ENCODE data around the gene CABLES2.

Gene CABLES2

DNA sequence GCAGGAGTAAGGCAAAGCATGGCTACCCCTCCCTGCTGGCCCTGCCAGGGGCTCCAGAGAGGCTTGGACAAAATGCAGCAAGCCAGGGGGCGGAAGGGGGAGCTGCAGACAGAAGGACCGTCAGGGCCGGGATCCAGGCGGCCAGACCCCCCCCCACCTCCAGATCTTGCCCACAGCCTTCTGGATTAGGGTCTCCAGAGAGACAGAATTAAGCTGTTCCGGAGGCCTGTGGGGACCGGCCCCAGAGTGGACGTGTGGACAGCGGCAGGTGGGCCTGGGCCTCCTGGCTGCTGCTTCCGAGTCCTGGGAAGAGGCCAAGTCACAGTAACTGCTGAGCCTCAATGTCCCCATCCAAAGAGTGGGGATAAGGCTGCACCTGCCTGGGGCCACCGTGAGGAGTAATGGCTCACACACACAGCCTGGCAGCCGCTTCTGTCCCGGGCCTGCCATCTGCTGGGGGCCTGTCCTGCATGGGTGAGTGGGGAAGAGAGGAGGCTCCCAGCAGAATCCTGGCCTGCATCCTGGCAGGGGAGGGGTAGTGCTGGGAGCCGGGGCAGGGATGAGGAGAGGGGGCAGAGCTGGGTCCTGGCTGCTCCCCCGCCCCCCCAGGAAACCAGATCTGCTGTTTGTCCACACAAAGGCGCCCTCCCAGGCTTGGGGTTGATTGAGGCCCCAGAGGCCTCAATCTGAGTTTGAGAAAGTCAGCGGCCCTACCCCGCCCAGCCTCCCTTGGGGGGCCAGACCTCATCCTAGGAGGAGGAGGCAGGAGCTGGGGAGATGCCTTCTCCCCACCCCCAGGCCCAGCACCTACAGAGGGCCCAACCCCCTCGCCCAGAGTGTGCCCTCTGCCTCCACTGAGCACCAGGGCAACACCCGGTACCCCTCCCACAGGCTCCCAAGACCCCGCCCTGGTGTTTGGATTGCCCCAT, 43.8 kb downstream of the CABLES2 start:
- H3K4me3 ChIP-seq (ENCODE audit: low read depth, low read length): no peak overlapping the region

DNA sequence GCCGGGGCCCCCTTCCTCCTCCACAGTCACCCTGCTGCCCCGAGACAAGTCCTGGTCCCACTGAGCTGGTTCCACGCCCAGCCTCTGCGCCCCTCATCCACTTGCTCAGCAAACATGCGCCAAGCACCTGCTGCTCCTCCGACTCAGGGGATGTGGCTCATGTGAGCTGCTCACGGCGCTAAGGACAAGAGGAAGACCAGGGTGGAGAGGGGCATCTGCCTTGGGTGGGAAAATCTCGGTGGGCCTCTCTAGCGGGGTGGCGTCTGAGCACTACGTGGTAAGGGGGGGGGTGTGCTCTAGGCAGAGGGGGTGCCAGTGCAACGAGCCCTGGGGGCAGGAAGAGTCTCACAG, 44.5 kb downstream of the CABLES2 start:
- H3K4me3 ChIP-seq (ENCODE audit: low read depth, low read length): no peak overlapping the region

DNA sequence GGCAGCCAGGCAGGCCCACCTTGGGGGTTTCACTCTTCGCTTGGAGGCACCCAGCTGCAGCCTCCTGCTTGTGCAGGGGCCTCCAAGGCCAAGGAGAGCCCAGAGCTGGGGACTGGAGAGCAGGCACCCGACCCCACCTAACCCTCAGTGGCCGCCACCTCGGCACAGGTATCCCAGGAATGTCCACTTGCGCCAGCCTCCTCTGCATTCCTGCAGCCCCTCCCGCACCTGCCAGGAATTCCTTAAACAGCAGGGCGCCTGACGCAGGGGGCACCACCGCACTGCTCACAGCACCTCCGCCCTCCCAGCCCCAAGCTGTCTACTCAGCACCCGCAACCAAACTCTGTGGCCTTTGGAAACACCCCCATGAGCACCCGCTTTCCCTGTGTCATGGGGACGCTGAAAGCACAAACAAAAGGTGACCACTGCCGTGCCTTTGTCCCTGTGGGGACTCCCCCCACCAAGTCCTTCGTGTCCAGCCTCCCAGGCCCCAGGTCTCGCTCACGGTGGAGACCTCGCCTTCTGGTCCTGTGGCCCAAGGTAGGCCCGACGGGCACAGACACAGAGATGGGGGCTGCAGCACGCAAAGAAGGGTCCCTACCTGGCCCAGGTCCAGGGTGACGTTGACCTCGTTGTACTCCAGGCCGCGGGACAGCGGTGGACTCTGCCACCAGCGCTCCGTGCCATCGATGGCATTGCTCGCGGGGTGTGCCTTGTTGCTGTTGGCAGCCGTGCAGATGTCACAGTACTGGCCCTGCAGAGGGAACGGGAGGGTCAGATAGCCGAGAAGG, 45.1 kb downstream of the CABLES2 start:
- no peak overlapping the region for H3K4me3 ChIP-seq (ENCODE audit: low read depth, low read length)

DNA sequence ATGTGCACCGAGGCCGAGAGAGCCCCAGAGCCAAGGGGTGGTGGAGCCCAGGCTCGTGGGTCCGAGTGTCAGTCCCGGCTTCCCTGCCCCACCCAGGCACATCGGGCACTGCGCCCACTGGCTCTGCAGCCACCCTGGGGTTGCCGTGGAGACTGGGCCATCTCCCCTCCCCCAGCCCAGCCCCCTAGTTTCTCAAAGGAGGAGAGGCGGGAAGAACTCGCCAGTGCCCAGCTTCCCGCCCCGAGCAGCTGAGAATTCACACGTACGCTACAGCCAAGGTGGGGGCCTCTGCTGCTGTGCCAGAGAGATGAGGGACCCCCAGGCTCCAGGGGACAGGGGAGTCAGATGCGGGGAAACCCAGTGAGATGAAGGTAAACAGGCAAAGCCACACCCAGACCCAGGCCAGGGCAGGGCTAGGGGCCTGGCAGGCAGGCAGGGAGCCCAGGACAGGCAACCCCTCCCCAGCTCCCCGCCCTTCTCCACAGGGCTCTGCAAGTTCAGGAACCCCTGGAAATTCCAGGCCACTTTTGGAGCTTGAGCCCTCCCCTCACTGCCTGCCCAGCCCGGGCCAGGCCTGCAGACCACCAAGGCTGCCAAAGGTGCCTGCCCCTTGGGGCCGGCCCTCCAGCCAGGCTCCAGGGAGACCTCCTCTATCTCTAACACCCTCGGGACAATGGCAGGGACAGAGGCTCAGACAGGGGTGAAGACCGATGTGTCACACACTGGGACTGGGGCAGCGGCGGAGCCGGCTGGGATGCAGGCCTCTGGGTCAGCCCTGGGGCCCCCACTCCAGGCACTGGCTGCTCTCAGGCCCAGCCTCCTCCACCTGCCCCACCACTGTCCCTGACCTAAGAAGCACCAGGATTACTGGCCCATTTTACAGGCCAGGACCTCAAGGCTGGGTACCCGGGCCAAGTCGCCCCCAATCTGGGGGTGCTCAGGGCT, 46.0 kb downstream of the CABLES2 start:
- no peak overlapping the region for H3K4me3 ChIP-seq (ENCODE audit: low read depth, low read length)

DNA sequence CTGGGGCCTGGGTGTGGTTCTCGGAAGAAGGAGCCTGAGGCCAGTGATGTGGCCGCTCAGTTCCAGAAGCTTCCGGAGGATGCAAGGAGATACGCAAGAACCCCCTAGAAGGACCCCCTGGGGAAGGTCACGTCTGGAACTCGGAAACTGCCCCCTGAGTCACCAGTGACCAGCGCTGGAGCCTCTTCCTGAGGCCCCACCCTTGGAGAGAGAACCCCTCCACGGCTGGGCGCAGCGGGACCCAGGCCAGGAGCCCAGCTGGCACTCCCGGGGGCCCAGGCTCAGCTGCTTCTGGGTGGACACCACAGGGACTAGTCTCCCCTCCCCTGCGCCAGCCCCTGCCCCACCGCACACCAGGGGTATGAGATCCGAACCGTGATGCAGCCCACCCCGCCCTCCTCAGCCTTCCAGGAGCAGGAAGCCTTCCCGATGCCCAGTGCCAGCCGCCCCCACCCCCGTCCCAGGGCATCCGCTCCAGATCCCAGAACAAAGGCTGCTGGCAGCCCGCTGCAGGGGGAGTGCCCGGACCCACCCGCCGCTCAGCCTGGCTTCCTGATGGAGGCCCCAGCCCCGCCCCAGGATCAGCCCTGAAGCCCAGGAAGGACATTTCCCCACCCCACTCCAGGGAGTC, 47.5 kb downstream of the CABLES2 start:
- no peak overlapping the region for H3K4me3 ChIP-seq (ENCODE audit: low read depth, low read length)

DNA sequence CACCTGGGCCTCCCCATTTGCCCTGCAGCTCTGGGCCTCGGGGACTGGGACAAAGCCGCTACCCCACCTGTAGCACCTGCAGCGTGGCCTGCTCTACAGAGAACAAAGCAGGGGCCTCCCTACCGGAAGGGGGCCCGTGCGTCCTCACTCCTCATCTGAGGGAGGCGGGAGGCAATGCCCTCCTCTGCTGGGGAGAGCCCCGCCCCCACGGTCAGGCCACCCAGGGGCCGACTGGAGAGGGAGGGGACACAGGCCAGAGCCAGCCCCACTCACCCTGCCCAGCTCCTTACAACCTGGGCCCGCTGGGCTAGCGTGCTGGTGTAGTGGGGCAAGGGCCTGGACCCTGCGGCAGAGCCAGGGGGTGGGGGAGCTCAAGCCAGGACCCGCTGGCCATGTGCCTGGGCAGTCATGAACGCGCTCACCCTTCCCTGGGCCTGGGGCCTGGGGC, 48.0 kb downstream of the CABLES2 start:
- no peak overlapping the region for H3K4me3 ChIP-seq (ENCODE audit: low read depth, low read length)

DNA sequence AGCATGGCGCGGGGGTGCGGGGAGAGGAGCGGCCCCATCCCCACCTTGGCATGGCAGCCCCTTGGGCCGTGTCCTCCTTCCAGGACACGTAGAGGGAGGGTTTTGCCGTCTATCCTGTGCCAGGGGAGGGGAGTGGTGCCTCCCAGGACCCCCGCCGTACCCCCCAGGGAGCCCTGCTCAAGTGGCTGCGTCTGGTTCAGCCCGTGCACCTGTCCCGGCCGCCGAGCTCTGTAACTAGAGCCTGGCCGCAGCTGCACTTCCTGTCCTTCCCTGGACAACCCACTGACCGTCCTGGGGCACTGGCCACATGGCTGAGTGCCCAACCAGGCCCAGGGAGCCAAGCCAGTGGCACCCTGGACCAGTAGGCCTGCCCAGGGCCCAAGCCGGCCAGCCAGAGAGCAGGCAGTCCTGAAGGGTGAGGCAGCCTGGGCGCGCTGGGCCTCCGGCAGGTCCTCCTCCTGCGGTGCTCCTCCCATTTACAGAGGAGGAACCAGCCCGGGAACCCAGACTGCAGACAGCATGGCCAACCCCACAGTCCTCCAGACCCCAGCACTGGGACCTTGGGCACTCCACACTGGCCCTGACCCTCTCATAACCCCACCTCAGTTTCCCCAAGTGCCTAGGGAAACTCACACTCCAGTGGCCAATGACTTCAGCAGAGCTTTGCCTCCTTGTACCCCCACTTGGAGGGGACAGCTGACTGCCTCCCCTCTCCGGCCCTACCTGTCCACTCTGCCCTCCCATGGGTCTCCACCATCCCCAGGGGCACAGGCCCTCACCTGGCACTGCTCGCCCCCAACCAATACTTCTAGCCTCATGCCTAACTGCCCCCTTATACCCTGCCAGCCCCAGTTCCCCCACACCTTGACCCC, 48.7 kb downstream of the CABLES2 start:
- H3K4me3 ChIP-seq (ENCODE audit: low read depth, low read length): no peak overlapping the region

DNA sequence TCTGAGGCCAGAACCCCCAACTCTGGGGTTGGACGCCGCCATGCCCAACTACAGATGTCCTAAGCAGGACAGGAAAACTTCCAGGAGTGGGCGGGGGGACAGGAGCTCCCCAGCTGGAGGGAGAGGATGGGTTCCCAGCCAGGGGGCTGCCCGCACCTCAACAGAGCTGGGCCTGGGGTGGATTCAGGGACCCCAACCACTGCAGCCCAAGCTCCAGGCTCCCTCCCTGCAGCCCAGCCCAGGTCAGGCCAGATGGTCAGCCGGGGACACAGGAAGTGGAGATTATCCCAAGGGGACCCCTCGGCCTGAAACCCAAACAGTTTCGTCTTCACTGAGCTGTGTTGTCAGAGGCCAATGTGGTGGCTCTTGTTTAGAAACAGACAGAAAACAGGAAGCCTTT, 49.4 kb downstream of the CABLES2 start:
- no peak overlapping the region for H3K4me3 ChIP-seq (ENCODE audit: low read depth, low read length)

DNA sequence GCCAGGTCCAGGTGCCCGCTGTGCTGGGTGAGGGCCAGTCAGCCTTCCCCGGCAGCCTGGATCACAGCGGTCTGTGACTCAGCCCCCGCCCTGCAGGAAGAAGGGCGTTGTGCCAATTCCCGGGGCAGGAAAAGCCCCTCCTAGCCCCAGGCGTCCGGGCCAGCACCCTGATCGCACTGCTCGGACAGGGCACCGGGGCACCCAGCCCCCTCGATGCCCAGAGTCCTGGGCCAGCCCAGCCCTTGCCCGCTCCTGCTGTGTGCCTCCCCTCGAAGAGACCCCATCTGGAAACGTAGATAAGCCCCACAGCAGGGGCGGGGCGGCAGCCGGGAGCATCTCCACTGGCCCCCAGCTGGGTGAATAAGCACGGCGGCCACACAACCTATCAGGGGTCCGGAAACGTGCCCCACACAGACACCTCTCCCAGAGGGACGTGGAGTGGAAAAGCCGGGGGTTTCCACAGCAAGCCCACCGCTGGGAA, 49.9 kb downstream of the CABLES2 start:
- H3K4me3 ChIP-seq (ENCODE audit: low read depth, low read length): no peak overlapping the region

DNA sequence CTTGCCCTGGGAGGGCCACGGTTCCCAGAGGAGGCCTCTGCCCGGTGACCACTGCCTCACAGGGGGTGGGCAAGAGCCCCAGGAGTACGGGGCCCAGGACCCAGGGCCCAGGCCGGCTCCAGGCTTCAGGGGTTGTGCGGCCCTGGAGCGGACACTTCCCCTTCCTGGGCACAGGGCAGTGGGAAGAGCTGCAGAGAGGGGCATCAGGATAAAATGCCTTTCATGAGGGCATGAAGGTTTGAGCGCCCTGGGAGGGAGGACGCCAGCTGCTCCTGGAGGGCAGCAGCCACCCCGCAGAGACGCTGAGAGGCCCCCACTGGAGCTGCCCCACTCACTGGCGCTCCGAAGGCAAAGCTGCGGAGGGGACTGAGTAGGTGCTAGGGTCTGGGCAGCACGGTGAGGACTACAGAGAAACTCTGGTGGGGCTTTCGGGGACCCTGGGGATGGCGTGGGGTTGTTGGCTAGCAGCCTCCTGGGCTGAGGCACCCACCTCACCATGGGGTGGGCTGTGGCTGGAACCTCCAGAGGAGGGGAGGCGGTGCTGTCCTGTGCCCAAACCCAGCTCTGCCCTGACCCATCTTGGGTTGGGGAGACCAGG, 50.4 kb downstream of the CABLES2 start:
- H3K4me3 ChIP-seq (ENCODE audit: low read depth, low read length): no peak overlapping the region

DNA sequence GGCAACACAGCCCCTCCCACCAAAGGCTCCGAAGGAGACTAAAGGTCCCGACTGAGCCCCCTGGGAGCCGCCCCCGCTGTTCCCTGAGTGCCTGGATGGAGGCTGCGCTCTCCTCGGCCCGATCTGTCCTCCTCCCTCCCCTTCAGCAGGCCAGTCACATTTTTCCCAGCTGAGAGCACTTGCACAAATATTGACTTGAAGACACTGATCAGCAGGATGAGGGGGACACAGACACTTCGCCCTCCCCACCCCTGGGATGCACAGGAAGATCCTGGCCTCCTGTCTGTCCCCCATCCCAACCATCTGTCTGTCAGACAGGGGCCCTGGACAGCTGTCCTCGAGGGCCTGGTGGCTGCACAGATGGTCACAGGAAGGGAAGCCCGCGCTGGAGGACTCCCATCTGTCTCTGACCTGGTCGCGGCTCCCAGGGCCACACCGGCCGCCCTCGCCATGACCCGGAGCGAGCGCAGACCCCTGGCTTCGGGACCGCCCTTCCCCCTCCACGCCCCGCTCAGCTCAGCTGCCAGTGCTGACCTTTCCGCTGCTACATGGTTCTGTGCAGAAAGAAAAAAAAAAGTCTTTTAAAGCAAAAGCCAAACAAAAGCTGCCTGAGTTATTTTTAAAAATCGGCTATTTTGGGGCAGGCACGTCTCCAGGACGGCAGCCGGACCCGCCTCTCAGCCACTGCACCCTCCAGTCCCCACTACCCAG, 51.1 kb downstream of the CABLES2 start:
- no peak overlapping the region for H3K4me3 ChIP-seq (ENCODE audit: low read depth, low read length)

DNA sequence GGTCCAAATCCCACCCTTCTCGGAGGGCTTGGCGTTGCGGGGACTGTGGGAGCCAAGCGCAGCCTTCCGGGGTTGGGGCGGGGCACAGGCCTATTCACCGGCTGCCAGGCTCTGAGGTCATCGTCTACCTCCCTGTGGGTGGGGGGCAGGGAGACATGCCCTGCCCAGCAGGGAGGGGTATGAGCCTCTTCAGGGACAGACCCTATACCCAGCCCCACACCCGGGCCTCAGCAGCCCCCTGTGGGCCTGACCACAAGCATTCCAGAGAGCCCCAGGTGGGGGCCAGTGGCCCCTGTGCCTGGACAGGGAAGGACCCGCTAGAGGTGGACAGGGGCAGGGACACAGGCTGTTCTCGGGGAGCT, 51.6 kb downstream of the CABLES2 start:
- no peak overlapping the region for H3K4me3 ChIP-seq (ENCODE audit: low read depth, low read length)

DNA sequence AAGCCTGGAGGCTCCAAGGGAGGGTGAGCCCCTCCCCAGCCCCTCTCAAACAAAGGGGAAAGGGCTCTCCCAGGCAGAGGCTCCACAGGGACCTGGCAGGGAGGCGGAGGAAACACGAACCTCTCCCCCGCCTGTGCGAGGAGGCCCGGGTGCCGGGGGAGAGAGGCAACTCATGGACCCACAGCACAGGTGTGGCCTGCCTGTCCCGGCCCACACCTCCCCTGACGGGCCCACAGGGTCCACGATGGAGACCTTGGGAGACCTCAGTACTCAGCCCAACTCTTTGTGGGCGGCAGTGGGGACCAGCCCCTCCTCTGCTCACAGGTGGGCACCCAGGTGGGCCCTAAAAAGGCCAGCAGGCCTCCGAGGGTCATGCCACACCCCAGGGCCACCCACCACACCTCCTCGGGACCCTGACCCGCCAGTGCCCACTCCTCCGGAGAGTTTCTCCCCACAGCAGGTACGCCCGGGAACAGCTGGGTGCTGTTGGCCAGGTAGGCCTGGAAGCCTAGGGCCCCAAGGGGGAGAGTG, 52.2 kb downstream of the CABLES2 start:
- H3K4me3 ChIP-seq (ENCODE audit: low read depth, low read length): no peak overlapping the region

DNA sequence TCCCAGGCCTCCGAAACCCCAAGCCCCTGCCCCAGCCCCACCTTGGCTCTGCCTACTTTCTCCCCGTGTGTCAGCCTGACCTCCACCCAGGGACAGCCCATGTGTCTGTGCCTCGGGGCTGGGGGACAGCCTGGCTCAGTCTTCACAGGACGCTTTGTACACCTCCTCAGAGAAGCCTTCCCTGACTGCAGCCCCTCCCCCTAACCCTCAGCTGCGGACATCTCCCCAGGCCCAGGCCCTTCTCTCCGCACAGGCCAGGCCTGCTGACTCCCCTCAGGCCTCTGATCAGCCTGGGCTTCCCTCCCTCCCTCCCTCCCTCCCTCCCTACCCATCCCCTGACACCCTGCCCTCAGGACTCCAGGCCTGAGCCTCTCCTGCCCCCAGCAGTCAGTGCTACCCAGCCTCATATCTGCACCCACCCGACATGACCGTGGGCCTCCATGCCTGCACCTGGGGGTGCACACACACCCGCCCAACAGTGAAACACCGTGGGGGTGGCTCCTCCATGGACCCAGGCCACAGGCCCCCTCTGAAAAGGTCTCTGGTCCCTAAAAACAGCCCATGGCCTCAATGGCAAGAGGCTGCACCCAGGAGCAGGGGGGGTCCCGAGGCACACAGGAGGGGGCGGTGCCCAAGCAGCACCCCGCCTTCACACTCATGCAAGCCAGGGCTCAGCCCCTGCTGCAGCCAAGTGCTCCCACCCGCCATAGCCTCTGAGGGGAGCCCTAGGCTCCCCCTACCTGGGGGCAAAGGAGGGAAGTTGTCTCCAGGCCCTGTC, 52.9 kb downstream of the CABLES2 start:
- H3K4me3 ChIP-seq (ENCODE audit: low read depth, low read length): no peak overlapping the region

DNA sequence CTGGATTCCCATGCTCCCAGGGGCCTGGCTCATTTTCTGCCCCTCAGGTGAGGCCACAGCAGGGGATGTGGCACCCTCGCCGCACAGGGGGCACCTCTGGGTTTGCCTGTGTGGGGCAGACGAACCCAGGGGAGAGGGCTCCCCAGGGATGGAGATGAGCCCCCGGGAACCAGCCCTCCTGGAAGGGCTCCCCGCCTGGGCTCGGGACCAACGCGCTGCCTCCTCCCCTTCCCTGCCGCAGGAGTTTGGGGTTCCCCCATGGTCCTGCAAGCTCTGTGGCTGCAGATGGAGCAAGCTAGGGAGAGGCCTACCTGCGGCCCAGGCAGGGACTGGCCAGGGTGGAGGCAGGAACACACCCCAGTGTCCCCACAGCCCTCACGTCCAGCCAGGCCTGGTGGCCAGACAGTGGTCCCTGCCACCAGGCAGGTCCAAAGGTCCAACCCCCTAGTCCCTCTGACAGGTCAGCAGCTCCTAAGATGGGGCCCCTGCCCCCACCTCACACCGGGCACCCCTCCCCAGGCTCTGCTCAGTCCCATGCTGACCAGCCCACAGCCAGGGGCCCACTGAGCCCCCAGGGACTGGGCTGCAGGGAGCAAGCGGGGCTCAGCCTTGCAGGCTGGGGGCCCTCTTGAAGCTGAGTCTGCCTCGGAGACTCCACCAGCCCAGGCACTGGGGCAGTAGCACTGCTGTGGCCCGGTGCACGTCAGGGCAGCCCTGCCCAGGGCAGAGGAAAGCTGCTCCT, 53.6 kb downstream of the CABLES2 start:
- no peak overlapping the region for H3K4me3 ChIP-seq (ENCODE audit: low read depth, low read length)

DNA sequence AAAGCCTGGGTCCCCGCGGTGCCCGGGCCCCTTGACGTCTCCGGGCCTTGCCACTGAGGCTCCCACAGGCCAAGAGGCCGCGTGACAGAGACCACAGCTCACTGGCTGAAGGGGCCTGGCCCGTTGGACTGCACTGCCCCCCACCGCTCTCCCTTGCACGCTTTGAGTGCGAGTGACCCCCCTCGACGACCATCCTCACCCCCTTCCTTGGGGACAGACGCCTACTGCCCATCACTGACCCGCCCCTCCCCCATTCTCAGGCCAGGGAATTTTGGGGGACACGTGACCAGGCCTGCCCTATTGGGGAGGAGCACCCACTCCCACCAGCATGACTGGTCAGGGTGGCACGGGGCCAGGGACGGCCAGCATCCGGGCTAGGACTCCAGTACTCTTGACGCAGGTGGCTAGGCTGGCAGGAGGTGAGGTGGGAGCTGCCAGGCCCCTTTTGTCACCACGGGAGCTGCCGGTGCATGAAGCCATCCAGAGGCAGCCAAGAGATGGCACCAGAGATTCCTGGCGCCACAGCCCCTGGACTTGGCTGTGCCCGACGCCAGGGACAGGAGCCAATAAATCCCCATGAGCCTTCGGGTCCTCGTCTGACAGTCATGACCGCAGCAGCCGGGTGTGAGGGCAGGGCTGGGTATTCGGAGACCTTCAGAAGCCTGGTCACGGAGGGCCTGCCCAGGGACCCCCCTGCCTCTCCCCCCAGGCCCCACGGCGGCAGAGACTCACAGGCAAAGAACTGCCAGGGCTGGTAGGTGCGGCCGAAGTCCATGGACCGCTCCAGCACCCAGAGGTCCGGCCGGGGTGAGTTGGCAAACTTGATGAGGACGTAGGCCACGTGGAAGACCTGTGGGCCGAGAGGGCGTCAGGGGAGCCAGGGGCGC, 54.4 kb downstream of the CABLES2 start:
- no peak overlapping the region for H3K4me3 ChIP-seq (ENCODE audit: low read depth, low read length)
